A549 (cell line): ENCODE measurements around the gene YTHDF2. TPM values are rescaled to one million over a fixed set of nuclear protein-coding genes. Genes with fewer than 3 reads are reported as not detected.

ENCODE experiments used
- ATAC-seq, 2 experiments: fragments of 200-7000 bp in 1 of 2; fragments of >200 bp in 1 of 2; cut with Nextera tagmentation in 1 of 2; cut with Tn5 transposase in 1 of 2; 3 replicates each; pipeline versions ENCODE4 v1.8.0 to v1.9.1; 2018 to 2020; ENCODE audit warnings: mild to moderate bottlenecking in 1 of 2, moderate library complexity in 1 of 2
- CTCF ChIA-PET: fragments of 300-600 bp; sonication (Branson Sonifier 250); formaldehyde crosslinking; extraction: SDS; loops from one replicate; lab custom pipeline; 2021; ENCODE audit warnings: antibody characterized with exemption, inconsistent platforms; lab: Yijun Ruan, JAX
- POLR2A ChIA-PET: fragments of 350-600 bp; formaldehyde crosslinking; extraction: SDS; loops from one replicate; lab custom pipeline; 2021; ENCODE audit warnings: antibody characterized with exemption, inconsistent platforms; lab: Yijun Ruan, JAX
- DNase-seq, 2 experiments: peaks; one replicate each; pipeline versions ENCODE4 v3.0.0 to v3.0.0-alpha.2; 2011 to 2016; ENCODE audit warnings: low read depth in 1 of 2, low spot score in 1 of 2
- FAIRE-seq: peaks from 2 replicates; lab custom pipeline; 2011; peaks lifted over from hg19 to GRCh38; lab: Jason Lieb, UNC
- H3K27ac ChIP-seq, 2 experiments: fragments of >200 bp; sonication (Bioruptor Twin); formaldehyde crosslinking; 3 replicates each; pipeline ENCODE4 v1.5.1; 2016 to 2017
- H3K4me1 ChIP-seq: fragments of >200 bp; sonication (Bioruptor Twin); formaldehyde crosslinking; 3 replicates; pipeline ENCODE4 v1.6.1; 2016
- H3K4me2 ChIP-seq: fragments of >200 bp; sonication (Bioruptor Twin); formaldehyde crosslinking; 3 replicates; pipeline ENCODE4 v1.6.1; 2016
- H3K4me3 ChIP-seq: fragments of >200 bp; sonication (Bioruptor Twin); formaldehyde crosslinking; 3 replicates; pipeline ENCODE4 v1.5.1; 2016
- H3K9me3 ChIP-seq: fragments of >200 bp; sonication (Bioruptor Twin); formaldehyde crosslinking; 3 replicates; pipeline ENCODE4 v1.6.1; 2016
- BCL3 ChIP-seq: fragments of >200 bp; sonication (Bioruptor Twin); formaldehyde crosslinking; IDR thresholded peaks from 3 replicates; pipeline ENCODE4 v1.6.1; 2016
- CBX2 ChIP-seq: fragments of 200-600 bp; sonication (generic); IDR thresholded peaks from 2 replicates; pipeline ENCODE4 v1.6.1; 2016; ENCODE audit warnings: low read depth, mild to moderate bottlenecking, borderline replicate concordance
- CHD2 ChIP-seq: fragments of 150-350 bp; IDR thresholded peaks from 2 replicates; pipeline ENCODE4 v1.6.1; 2014; ENCODE audit warnings: low read length; ENCODE audit not compliant: partially characterized antibody
- EHMT2 ChIP-seq: fragments of 200-600 bp; sonication (generic); IDR thresholded peaks from 2 replicates; pipeline ENCODE4 v1.6.1; 2016; ENCODE audit warnings: antibody characterized with exemption, low read depth, mild to moderate bottlenecking, moderate library complexity
- FOXS1 ChIP-seq: fragments of 250-450 bp; sonication (Bioruptor Pico); IDR thresholded peaks from 2 replicates; pipeline ENCODE4 v1.5.0; 2020; ENCODE audit warnings: mild to moderate bottlenecking, moderate library complexity
- HDAC2 ChIP-seq: fragments of 200-600 bp; sonication (generic); IDR thresholded peaks from 2 replicates; pipeline ENCODE4 v1.6.1; 2016
- HMGXB4 ChIP-seq: fragments of 250-450 bp; sonication (Bioruptor Pico); IDR thresholded peaks from 2 replicates; pipeline ENCODE4 v1.5.0; 2021; ENCODE audit warnings: mild to moderate bottlenecking, moderate library complexity, borderline replicate concordance
- NPAS2 ChIP-seq: fragments of 250-450 bp; sonication (Bioruptor Pico); IDR thresholded peaks from 2 replicates; pipeline ENCODE4 v1.8.0; 2022; ENCODE audit warnings: mild to moderate bottlenecking, moderate library complexity, borderline replicate concordance
- PBX3 ChIP-seq: IDR thresholded peaks from 2 replicates; pipeline ENCODE4 v1.6.1; 2012
- POLR2A ChIP-seq: IDR thresholded peaks from 2 replicates; pipeline ENCODE4 v1.6.1; 2012; ENCODE audit warnings: mild to moderate bottlenecking, low read length
- POLR2AphosphoS2 ChIP-seq: conservative IDR thresholded peaks from 2 replicates; pipeline ENCODE4 v1.6.1; 2012; ENCODE audit warnings: low read length, improper control_type of control experiment, inconsistent platforms
- RAD21 ChIP-seq, 2 experiments: fragments of >200 bp in 1 of 2; sonication (Bioruptor Twin) in 1 of 2; formaldehyde crosslinking in 1 of 2; IDR thresholded peaks in 1 of 2; conservative IDR thresholded peaks in 1 of 2; 2 replicates in 1 of 2; 3 replicates in 1 of 2; pipeline ENCODE4 v1.6.1; 2012 to 2018; ENCODE audit warnings: inconsistent platforms in 1 of 2
- RFX5 ChIP-seq: fragments of 450-650 bp; IDR thresholded peaks from 2 replicates; pipeline ENCODE4 v1.7.1; 2014; ENCODE audit warnings: antibody characterized with exemption, mild to moderate bottlenecking, moderate library complexity
- ZFP36 ChIP-seq: fragments of 450-650 bp; IDR thresholded peaks from 2 replicates; pipeline ENCODE4 v1.6.1; 2014; ENCODE audit warnings: borderline replicate concordance; ENCODE audit not compliant: partially characterized antibody
- ZNF302 ChIP-seq: fragments of 250-450 bp; sonication (Bioruptor Pico); IDR thresholded peaks from 2 replicates; pipeline ENCODE4 v1.9.0; 2021; ENCODE audit warnings: inconsistent platforms, mild to moderate bottlenecking, moderate library complexity
- WGBS: methylation state at CpG from one replicate; pipeline ENCODE4 v1.1.6; 2017; ENCODE audit errors: missing lambda C conversion rate; 5-methylcytosine and 5-hydroxymethylcytosine counted together
- polyA plus RNA-seq, 4 experiments: library from polyadenylated mRNA; depleted of rRNA in 3 of 4; stranded (reverse); fragments of >200 nt; fragmentation: RNase III in 1 of 4; extraction: RNeasy Plus Mini Kit Qiagen cat#74134 plus additional on column Dnase treatment in 1 of 4; gene quantifications; 2 replicates in 3 of 4; 3 replicates in 1 of 4; pipeline ENCODE4 v1.2.3, GENCODE V29; 2011 to 2017
- TF ChIP-seq, protein P1 (sequence below): fragments of 200-600 bp; sonication (generic); IDR thresholded peaks from 2 replicates; pipeline ENCODE4 v1.6.1; 2016; ENCODE audit warnings: antibody characterized with exemption, mild to moderate bottlenecking, moderate library complexity
- TF ChIP-seq, protein P2 (sequence below): fragments of >200 bp; sonication (Bioruptor Twin); formaldehyde crosslinking; IDR thresholded peaks from 3 replicates; pipeline ENCODE4 v1.5.1; 2016
- TF ChIP-seq, protein P3 (sequence below): fragments of 450-650 bp; IDR thresholded peaks from 2 replicates; pipeline ENCODE4 v1.6.1; 2014; ENCODE audit warnings: antibody characterized with exemption

YTHDF2 gene
- polyA plus RNA-seq, 2 of the 4 experiments (the other 2 are of a cell fraction): 53.2 to 55.6 TPM

GRCh38 chr1:28807986-28808385, 71.2 kb downstream of the YTHDF2 start (continued):
- TF ChIP-seq BCL3 (no peak), ZFP36 (no peak)

DNA sequence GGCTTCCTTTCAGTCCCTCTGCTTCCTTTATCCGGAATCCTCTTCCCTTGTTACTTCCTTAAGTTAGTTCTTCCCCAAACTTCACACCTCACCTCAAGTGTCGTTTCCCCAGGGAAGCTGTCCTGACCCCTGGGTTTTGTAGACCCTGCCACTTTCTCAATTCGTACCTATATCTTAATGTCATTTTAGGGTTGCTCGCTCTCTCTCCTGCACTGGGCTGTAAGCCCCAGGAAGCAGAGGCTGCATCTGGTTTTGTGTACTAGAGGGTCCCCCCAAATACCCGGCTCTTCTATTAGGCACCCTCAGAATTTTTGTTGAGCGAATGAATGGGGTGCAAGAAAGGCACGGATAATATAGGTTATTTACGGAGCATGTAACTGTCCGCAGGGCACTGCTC, 74.6 kb downstream of the YTHDF2 start:
- no peak overlapping the region for H3K27ac ChIP-seq
- H3K9me3 ChIP-seq: no peaks in the 10 kb centered on the region
- ChIA-PET POLR2A (no interaction called here), CTCF (interaction anchor here (1.7 to 2.4 kb wide), 3 partner anchors 11 to 71 kb away, joined by 5 to 8 read pairs (median 7); no protein-coding TSS in a partner anchor)
- no peak overlapping the region for H3K4me3 ChIP-seq
- DNase-seq: no peak
- H3K4me1 ChIP-seq: no peaks in the 10 kb centered on the region
- no peak for FAIRE-seq
- no peak overlapping the region; the same call in 2 of the 3 replicates for H3K4me2 ChIP-seq
- no peak for ATAC-seq
- TF ChIP-seq, protein P1, sequence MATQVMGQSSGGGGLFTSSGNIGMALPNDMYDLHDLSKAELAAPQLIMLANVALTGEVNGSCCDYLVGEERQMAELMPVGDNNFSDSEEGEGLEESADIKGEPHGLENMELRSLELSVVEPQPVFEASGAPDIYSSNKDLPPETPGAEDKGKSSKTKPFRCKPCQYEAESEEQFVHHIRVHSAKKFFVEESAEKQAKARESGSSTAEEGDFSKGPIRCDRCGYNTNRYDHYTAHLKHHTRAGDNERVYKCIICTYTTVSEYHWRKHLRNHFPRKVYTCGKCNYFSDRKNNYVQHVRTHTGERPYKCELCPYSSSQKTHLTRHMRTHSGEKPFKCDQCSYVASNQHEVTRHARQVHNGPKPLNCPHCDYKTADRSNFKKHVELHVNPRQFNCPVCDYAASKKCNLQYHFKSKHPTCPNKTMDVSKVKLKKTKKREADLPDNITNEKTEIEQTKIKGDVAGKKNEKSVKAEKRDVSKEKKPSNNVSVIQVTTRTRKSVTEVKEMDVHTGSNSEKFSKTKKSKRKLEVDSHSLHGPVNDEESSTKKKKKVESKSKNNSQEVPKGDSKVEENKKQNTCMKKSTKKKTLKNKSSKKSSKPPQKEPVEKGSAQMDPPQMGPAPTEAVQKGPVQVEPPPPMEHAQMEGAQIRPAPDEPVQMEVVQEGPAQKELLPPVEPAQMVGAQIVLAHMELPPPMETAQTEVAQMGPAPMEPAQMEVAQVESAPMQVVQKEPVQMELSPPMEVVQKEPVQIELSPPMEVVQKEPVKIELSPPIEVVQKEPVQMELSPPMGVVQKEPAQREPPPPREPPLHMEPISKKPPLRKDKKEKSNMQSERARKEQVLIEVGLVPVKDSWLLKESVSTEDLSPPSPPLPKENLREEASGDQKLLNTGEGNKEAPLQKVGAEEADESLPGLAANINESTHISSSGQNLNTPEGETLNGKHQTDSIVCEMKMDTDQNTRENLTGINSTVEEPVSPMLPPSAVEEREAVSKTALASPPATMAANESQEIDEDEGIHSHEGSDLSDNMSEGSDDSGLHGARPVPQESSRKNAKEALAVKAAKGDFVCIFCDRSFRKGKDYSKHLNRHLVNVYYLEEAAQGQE: no peak
- TF ChIP-seq, protein P2, sequence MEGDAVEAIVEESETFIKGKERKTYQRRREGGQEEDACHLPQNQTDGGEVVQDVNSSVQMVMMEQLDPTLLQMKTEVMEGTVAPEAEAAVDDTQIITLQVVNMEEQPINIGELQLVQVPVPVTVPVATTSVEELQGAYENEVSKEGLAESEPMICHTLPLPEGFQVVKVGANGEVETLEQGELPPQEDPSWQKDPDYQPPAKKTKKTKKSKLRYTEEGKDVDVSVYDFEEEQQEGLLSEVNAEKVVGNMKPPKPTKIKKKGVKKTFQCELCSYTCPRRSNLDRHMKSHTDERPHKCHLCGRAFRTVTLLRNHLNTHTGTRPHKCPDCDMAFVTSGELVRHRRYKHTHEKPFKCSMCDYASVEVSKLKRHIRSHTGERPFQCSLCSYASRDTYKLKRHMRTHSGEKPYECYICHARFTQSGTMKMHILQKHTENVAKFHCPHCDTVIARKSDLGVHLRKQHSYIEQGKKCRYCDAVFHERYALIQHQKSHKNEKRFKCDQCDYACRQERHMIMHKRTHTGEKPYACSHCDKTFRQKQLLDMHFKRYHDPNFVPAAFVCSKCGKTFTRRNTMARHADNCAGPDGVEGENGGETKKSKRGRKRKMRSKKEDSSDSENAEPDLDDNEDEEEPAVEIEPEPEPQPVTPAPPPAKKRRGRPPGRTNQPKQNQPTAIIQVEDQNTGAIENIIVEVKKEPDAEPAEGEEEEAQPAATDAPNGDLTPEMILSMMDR: no peak
- TF ChIP-seq RFX5: no peak
- TF ChIP-seq NPAS2 (CRISPR knock-in tag): no peak
- TF ChIP-seq CBX2: no peak
- TF ChIP-seq PBX3: no peak
- TF ChIP-seq CHD2: no peak
- no peak for TF ChIP-seq POLR2AphosphoS2
- TF ChIP-seq POLR2A: no peak
- no peak for TF ChIP-seq EHMT2
- no peak for TF ChIP-seq ZNF302 (CRISPR knock-in tag)
- TF ChIP-seq HMGXB4 (CRISPR knock-in tag): no peak
- TF ChIP-seq FOXS1 (CRISPR knock-in tag): no peak
- no peak for TF ChIP-seq RAD21 (conservative IDR thresholded peaks at IDR 0.05 in 1 of 2, IDR thresholded peaks at IDR 0.05 in 1 of 2)
- TF ChIP-seq, protein P3, sequence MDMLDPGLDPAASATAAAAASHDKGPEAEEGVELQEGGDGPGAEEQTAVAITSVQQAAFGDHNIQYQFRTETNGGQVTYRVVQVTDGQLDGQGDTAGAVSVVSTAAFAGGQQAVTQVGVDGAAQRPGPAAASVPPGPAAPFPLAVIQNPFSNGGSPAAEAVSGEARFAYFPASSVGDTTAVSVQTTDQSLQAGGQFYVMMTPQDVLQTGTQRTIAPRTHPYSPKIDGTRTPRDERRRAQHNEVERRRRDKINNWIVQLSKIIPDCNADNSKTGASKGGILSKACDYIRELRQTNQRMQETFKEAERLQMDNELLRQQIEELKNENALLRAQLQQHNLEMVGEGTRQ: no peak
- no peak for TF ChIP-seq HDAC2
- 46% methylated on average over 9 of the region's 9 CpGs for WGBS
